SK-N-SH (cell line): Measurements from ENCODE around the gene VTCN1. TPM values are rescaled to one million over a fixed set of nuclear protein-coding genes. Genes with fewer than 3 reads are reported as not detected.
"Not testable (repeated sequence)": the region's sequence is repeated elsewhere in the genome, so short reads cannot be mapped to it uniquely, and the experiment has no call there.

Source experiments
- CTCF ChIA-PET: fragments of 300-600, 350-600 bp; formaldehyde crosslinking; extraction: SDS; loops from one replicate; lab custom pipeline; 2021; lab: Yijun Ruan, JAX
- POLR2A ChIA-PET: fragments of 350-600 bp; sonication (Branson Sonifier 250); formaldehyde crosslinking; extraction: SDS; loops from one replicate; lab custom pipeline; 2020; ENCODE audit warnings: antibody characterized with exemption, inconsistent platforms; lab: Yijun Ruan, JAX
- DNase-seq: peaks from one replicate; pipeline ENCODE4 v3.0.0; 2012
- H2AFZ ChIP-seq: fragments of 200-600 bp; sonication (generic); 2 replicates; pipeline ENCODE4 v1.8.1; 2016; ENCODE audit warnings: antibody characterized with exemption, mild to moderate bottlenecking, low read depth
- H3F3A ChIP-seq: fragments of 200-600 bp; sonication (generic); replicated peaks from 2 replicates; pipeline ENCODE3; 2016; ENCODE audit warnings: antibody characterized with exemption, mild to moderate bottlenecking; ENCODE audit not compliant: insufficient read depth
- H3K27ac ChIP-seq, 2 experiments: fragments of 200-500 bp in 1 of 2; fragments of 200-600 bp in 1 of 2; sonication (Bioruptor generic) in 1 of 2; sonication (generic), shearing (Covaris generic) in 1 of 2; 2 replicates each; pipeline versions ENCODE4 v1.5.1 to v1.6.1; 2014 to 2016; ENCODE audit warnings: low read depth in 2 of 2, inconsistent platforms in 1 of 2, low read length in 1 of 2, mild to moderate bottlenecking in 1 of 2, mixed read lengths in 1 of 2
- H3K27me3 ChIP-seq: fragments of 200-600 bp; sonication (generic), shearing (Covaris generic); 2 replicates; pipeline ENCODE4 v1.6.1; 2016; ENCODE audit warnings: mixed run types; ENCODE audit not compliant: insufficient read depth
- H3K36me3 ChIP-seq, 2 experiments: fragments of 200-500 bp in 1 of 2; fragments of 200-600 bp in 1 of 2; sonication (Bioruptor generic) in 1 of 2; sonication (generic) in 1 of 2; replicated peaks in 1 of 2; 2 replicates each; pipeline versions ENCODE3 to v1.5.1; 2014 to 2016; ENCODE audit warnings: low read length in 1 of 2, mild to moderate bottlenecking in 1 of 2; ENCODE audit not compliant: insufficient read depth in 2 of 2, control insufficient read depth in 1 of 2
- H3K4me1 ChIP-seq, 2 experiments: fragments of 200-500 bp in 1 of 2; fragments of 200-600 bp in 1 of 2; sonication (Bioruptor generic) in 1 of 2; sonication (generic), shearing (Covaris generic) in 1 of 2; 2 replicates each; pipeline versions ENCODE4 v1.5.1 to v1.6.1; 2014 to 2016; ENCODE audit warnings: low read depth in 1 of 2, low read length in 1 of 2, mixed run types in 1 of 2; ENCODE audit not compliant: insufficient read depth in 2 of 2, control insufficient read depth in 1 of 2
- H3K4me2 ChIP-seq: fragments of 200-600 bp; sonication (generic), shearing (Covaris generic); 2 replicates; pipeline ENCODE4 v1.6.1; 2017; ENCODE audit warnings: mixed run types
- H3K4me3 ChIP-seq, 2 experiments: fragments of 200-500 bp in 1 of 2; fragments of 200-600 bp in 1 of 2; sonication (Bioruptor generic) in 1 of 2; sonication (generic), shearing (Covaris generic) in 1 of 2; 2 replicates each; pipeline versions ENCODE4 v1.5.1 to v1.8.1; 2014 to 2016; ENCODE audit warnings: low read depth in 2 of 2, inconsistent platforms in 1 of 2, low read length in 1 of 2, mild to moderate bottlenecking in 1 of 2, mixed read lengths in 1 of 2, moderate library complexity in 1 of 2
- H3K79me2 ChIP-seq: fragments of 200-600 bp; sonication (generic); 2 replicates; pipeline ENCODE4 v1.8.1; 2017; ENCODE audit warnings: mild to moderate bottlenecking; ENCODE audit not compliant: insufficient read depth
- H3K9ac ChIP-seq: fragments of 200-600 bp; sonication (generic); 2 replicates; pipeline ENCODE4 v1.6.1; 2017; ENCODE audit warnings: mixed run types
- H3K9me2 ChIP-seq: fragments of 200-600 bp; sonication (generic); 2 replicates; pipeline ENCODE4 v1.6.1; 2017; ENCODE audit warnings: mixed run types
- H3K9me3 ChIP-seq: fragments of 200-600 bp; sonication (generic); 2 replicates; pipeline ENCODE4 v1.6.1; 2017; ENCODE audit warnings: mixed run types, mild to moderate bottlenecking, moderate library complexity
- H4K20me1 ChIP-seq: fragments of 200-600 bp; sonication (generic); 2 replicates; pipeline ENCODE4 v1.6.1; 2017; ENCODE audit warnings: mild to moderate bottlenecking, mixed run types; ENCODE audit not compliant: insufficient read depth
- CTCF ChIP-seq: fragments of 200-600 bp; sonication (generic); IDR thresholded peaks from 2 replicates; pipeline ENCODE4 v1.6.1; 2017; ENCODE audit warnings: antibody characterized with exemption, mild to moderate bottlenecking, moderate library complexity
- EZH2phosphoT487 ChIP-seq: fragments of 200-600 bp; sonication (generic); IDR thresholded peaks from 2 replicates; pipeline ENCODE4 v1.6.1; 2017; ENCODE audit warnings: low read depth, mixed run types, mild to moderate bottlenecking, antibody characterized with exemption, moderate library complexity, borderline replicate concordance
- MXI1 ChIP-seq: IDR thresholded peaks from 2 replicates; pipeline ENCODE4 v1.6.1; 2012; ENCODE audit warnings: mild to moderate bottlenecking, low read depth, low read length, improper control_type of control experiment
- NFIC ChIP-seq: IDR thresholded peaks from 2 replicates; pipeline ENCODE4 v1.4.0; 2012; ENCODE audit warnings: borderline replicate concordance
- POLR2AphosphoS5 ChIP-seq: IDR thresholded peaks from 2 replicates; pipeline ENCODE4 v1.6.1; 2012; ENCODE audit warnings: low read depth, low read length
- RFX5 ChIP-seq: IDR thresholded peaks from 2 replicates; pipeline ENCODE4 v1.6.1; 2012; ENCODE audit warnings: mild to moderate bottlenecking, improper control_type of control experiment, low read length
- RXRA ChIP-seq: IDR thresholded peaks from 2 replicates; pipeline ENCODE4 v1.4.0; 2012; ENCODE audit warnings: low read depth, mild to moderate bottlenecking, borderline replicate concordance
- TCF12 ChIP-seq: IDR thresholded peaks from 2 replicates; pipeline ENCODE4 v1.4.0; 2012
- USF1 ChIP-seq: IDR thresholded peaks from 2 replicates; pipeline ENCODE4 v1.4.0; 2012; ENCODE audit warnings: low read depth, borderline replicate concordance
- WGBS: methylation state at CpG from one replicate; pipeline ENCODE4 v1.1.6; 2017; ENCODE audit warnings: low lambda C conversion rate; 5-methylcytosine and 5-hydroxymethylcytosine counted together
- polyA plus RNA-seq, 3 experiments: library from polyadenylated mRNA; depleted of rRNA; stranded (reverse); fragments of >200 nt; gene quantifications; 2 replicates each; pipeline ENCODE4 v1.2.3, GENCODE V29; 2012
- TF ChIP-seq, protein P1 (sequence below): IDR thresholded peaks from 2 replicates; pipeline ENCODE4 v1.4.0; 2012; ENCODE audit warnings: low read depth
- TF ChIP-seq, protein P2 (sequence below): fragments of 150-350 bp; IDR thresholded peaks from 2 replicates; pipeline ENCODE4 v1.6.1; 2016; ENCODE audit warnings: mild to moderate bottlenecking, low read depth, low read length

Gene VTCN1
- polyA plus RNA-seq, 1 of the 3 experiments (the other 2 are of a cell fraction): not detected

GRCh38 chr1:117120774-117121588 is 89.7 kb downstream of the VTCN1 start:
- no peaks in the 10 kb centered on the region for H4K20me1 ChIP-seq
- no peaks in the 10 kb centered on the region for H3K9me2 ChIP-seq
- H3K4me3 ChIP-seq: peak overlapping the region; percentile 66 to 80
- H3K27ac ChIP-seq: peak overlapping the region; percentile 88 to 92
- H3K9me3 ChIP-seq: no peaks in the 10 kb centered on the region
- TF ChIP-seq TCF12: no peak
- TF ChIP-seq, protein P1, sequence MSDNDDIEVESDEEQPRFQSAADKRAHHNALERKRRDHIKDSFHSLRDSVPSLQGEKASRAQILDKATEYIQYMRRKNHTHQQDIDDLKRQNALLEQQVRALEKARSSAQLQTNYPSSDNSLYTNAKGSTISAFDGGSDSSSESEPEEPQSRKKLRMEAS: no peak
- 0 out of 2 replicates have a peak, but pooled peaks have one; percentile 10 for TF ChIP-seq MXI1
- H2AFZ ChIP-seq: peak overlapping the region; percentile 74; the same call in 1 of the 2 replicates
- ChIA-PET CTCF (interaction anchor here (1.0 to 3.4 kb wide), 7 partner anchors 7 to 164 kb away, joined by 3 to 24 read pairs (median 9); partner anchors contain the start of gene TTF2), POLR2A (no interaction called here)
- no peaks in the 10 kb centered on the region for H3F3A ChIP-seq
- no peaks in the 10 kb centered on the region for H3K27me3 ChIP-seq
- H3K9ac ChIP-seq: peak overlapping the region; percentile 90
- H3K4me1 ChIP-seq: peaks cover 4 to 10% of the 10 kb centered on the region in 2 experiments; a peak in 2 of 4 replicates
- peaks cover 0 to 3% of the 10 kb centered on the region in 2 experiments for H3K36me3 ChIP-seq
- H3K4me2 ChIP-seq: peak overlapping the region; percentile 84
- peaks cover 6% of the 10 kb centered on the region for H3K79me2 ChIP-seq
- DNase-seq: peak; percentile 17
- WGBS: 28% methylated on average over 23 of the region's 29 CpGs

DNA sequence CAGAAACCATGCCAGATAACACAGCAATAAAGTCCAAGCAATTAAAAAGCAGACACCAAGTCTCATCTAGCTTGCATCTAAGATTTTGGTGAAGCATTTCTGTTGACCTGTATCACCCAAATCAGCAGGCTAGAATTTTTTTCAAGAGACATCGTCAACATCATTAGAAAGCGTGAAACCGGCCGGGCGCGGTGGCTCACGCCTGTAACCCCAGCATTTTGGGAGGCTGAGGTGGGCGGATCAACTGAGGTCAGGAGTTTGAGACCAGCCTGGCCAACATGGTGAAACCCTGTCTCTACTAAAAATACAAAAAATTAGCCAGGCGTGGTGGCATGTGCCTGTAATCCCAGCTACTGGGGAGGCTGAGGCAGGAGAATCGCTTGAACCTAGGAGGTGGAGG is 91.6 kb downstream of the VTCN1 start:
- DNase-seq, H4K20me1 ChIP-seq, H3K4me3 ChIP-seq, H3K4me2 ChIP-seq, POLR2A ChIA-PET, H3K27ac ChIP-seq, H2AFZ ChIP-seq, H3K9ac ChIP-seq, H3K9me3 ChIP-seq, H3K9me2 ChIP-seq, H3K27me3 ChIP-seq, H3F3A ChIP-seq, H3K79me2 ChIP-seq: not testable (repeated sequence)
- H3K36me3 ChIP-seq: peaks cover 0 to 11% of the 10 kb centered on the region in 2 experiments
- 99% methylated on average over 10 of the region's 10 CpGs for WGBS
- CTCF ChIA-PET: interaction anchor here (2.0 to 3.3 kb wide), 3 partner anchors 9 to 165 kb away, joined by 6 to 12 read pairs (median 9); no protein-coding TSS in a partner anchor
- H3K4me1 ChIP-seq: peaks cover 4 to 10% of the 10 kb centered on the region in 2 experiments; a peak in 2 of 4 replicates

DNA sequence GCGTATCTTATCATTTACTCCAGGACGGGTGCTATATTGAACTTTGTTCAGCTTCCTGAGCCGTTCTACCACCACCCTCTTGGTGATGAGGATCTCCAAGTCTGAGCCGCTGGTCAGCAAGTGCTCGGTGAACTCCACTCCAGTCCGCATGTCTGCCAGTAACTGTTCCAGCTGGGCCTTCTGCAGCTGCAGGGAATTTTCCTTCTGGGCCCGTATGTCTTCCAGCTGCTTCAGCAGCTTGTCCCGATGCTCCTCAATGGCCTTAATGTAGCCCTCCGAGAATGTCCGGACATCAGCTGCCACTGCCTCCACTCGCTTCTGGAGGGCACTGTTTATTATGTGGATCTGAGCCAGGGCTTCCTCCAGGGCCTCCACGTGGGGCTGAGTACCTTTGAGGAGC is 92.6 kb downstream of the VTCN1 start:
- Histone ChIP-seq H3K4me1 (peaks cover 4 to 10% of the 10 kb centered on the region in 2 experiments; a peak in 2 of 4 replicates), H3K36me3 (peaks cover 0 to 19% of the 10 kb centered on the region in 2 experiments), H3K9me3 (no peaks in the 10 kb centered on the region), H2AFZ (no peak overlapping the region), H3K27ac (no peak overlapping the region), H4K20me1 (no peaks in the 10 kb centered on the region), H3K4me2 (no peak overlapping the region), H3K9me2 (no peaks in the 10 kb centered on the region), H3F3A (no peaks in the 10 kb centered on the region), H3K79me2 (peaks cover 6% of the 10 kb centered on the region), H3K27me3 (no peaks in the 10 kb centered on the region), H3K9ac (no peak overlapping the region), H3K4me3 (no peak overlapping the region)
- no peak for DNase-seq
- WGBS: 85% methylated on average over 12 of the region's 12 CpGs
- ChIA-PET CTCF (interaction anchor here (3.3 kb wide), 1 partner anchor 166 kb away, joined by 12 read pairs; no protein-coding TSS in a partner anchor), POLR2A (no interaction called here)
- TF ChIP-seq TCF12 (no peak), POLR2AphosphoS5 (no peak), CTCF (no peak), NFIC (no peak), EZH2phosphoT487 (no peak), RFX5 (no peak), USF1 (no peak), RXRA (no peak)
- TF ChIP-seq, protein P2, sequence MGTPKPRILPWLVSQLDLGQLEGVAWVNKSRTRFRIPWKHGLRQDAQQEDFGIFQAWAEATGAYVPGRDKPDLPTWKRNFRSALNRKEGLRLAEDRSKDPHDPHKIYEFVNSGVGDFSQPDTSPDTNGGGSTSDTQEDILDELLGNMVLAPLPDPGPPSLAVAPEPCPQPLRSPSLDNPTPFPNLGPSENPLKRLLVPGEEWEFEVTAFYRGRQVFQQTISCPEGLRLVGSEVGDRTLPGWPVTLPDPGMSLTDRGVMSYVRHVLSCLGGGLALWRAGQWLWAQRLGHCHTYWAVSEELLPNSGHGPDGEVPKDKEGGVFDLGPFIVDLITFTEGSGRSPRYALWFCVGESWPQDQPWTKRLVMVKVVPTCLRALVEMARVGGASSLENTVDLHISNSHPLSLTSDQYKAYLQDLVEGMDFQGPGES: no peak
